Gastroesophageal sphincter (tissue), 3 donors: ENCODE measurements around the gene MEPE.

Experiments used
- CTCF ChIP-seq, 4 experiments: fragments of 200-600 bp in 2 of 4; fragments of 450-650 bp in 2 of 4; sonication (generic) in 1 of 4; IDR thresholded peaks; one replicate each; pipeline ENCODE4 v1.5.1; 2017 to 2019; ENCODE audit warnings: antibody characterized with exemption in 4 of 4, mild to moderate bottlenecking in 2 of 4, moderate library complexity in 2 of 4
- EP300 ChIP-seq: sonication (generic); formaldehyde crosslinking; IDR thresholded peaks from one replicate; pipeline ENCODE4 v1.6.1; 2017; ENCODE audit warnings: antibody characterized with exemption, mild to moderate bottlenecking
- POLR2A ChIP-seq, 2 donors: fragments of 450-650 bp; IDR thresholded peaks; one replicate each; pipeline ENCODE4 v1.6.1; 2017; ENCODE audit warnings: antibody characterized with exemption in 2 of 2, mild to moderate bottlenecking in 2 of 2, moderate library complexity in 1 of 2

GRCh38 chr4:87832669-87833068 is at the start of gene MEPE:
- TF ChIP-seq POLR2A (IDR thresholded peaks at IDR 0.05) (no peak), CTCF (IDR thresholded peaks at IDR 0.05) (no peak), EP300 (no peak)
